Hindlimb muscle (tissue), 1 donor: ENCODE results near the gene MSRB1. TPM values are rescaled to one million over a fixed set of nuclear protein-coding genes. Genes with fewer than 3 reads are reported as not detected.
"Not testable (repeated sequence)": the region's sequence is repeated elsewhere in the genome, so short reads cannot be mapped to it uniquely, and the experiment has no call there.

Experiments used
- DNase-seq: peaks from one replicate; pipeline ENCODE4 v3.0.0-alpha.2; 2013
- polyA plus RNA-seq: library from polyadenylated mRNA; unstranded; fragments of 120-200 nt; gene quantifications from one replicate; pipeline ENCODE4 v1.2.1, GENCODE V29; 2013; ENCODE audit not compliant: insufficient read length

Gene MSRB1
- polyA plus RNA-seq, 1 donor, result 39.0 TPM

DNA sequence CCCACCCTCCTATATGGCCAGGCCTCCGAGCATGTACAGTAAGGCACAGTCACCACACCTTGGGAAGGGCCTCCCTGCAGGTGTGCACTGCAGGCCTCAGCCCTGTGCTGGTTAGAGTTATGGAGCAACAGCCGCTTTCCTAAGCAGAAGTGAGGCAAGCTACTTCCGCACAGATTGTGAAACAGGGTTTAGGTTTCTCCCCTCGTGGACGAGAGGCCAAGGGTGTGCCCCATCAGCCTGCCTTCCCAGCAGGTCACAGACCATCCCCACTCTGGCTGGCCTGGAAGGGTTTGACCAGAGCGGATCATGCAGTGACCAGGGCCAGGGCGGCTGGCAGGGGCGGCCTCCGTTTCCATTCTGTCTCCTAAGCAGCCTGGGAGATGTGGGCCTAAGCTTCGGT lies 4.7 kb downstream of the MSRB1 start:
- DNase-seq, result no peak

DNA sequence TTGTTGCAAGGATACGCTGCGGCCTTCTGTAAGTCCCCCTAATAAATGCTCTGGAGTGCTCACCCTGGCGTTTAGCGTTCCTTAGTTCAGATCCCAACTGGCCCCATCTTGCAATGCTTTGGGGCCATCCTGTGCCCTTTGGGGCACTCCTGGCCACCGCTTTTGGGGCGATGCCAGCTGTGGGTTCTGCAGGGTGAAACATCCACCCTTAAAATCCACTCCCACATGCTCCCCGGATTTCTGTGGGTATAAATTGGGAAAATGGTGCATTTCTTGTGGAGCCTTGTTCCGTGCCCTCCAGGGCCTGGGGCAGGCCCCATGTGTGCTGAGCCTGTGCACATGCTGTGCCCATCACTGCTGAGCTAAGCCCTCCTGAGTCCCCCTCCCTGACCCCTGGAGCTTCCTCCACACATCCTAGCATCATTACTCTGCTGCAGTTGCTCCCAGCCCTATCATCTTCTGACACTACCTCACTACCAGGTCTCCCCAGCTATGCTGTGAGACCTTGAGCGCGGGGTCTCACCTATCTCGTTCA lies 6.0 kb downstream of the MSRB1 start:
- DNase-seq, result no peak

DNA sequence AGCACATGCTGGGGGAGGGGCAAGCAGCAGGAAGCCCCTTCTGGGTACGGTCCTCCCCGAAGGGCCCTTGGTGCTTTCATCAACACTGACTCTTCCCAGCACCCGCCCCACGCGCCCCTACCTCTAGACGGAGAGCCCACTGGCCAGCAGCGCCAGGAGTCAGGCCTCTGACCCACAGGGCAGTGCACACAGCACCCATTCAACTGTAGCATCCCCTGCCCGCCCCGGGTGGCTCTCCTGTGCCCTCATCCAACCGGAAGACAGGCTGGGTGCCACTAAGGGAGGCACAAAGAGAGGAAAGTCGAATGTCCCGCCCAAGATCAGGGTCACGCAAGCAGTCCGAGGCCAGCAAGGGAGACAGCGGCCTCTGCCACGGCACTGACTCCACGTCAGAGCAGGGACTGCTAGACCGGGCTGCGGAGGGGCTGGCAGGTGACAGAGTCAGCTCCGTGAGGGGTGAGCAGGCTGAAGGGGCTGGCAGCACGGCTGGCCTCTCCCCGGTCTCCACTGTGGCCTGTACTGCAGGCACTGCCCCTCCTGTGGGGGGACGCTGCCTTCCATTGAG lies 9.8 kb downstream of the MSRB1 start:
- no peak for DNase-seq

DNA sequence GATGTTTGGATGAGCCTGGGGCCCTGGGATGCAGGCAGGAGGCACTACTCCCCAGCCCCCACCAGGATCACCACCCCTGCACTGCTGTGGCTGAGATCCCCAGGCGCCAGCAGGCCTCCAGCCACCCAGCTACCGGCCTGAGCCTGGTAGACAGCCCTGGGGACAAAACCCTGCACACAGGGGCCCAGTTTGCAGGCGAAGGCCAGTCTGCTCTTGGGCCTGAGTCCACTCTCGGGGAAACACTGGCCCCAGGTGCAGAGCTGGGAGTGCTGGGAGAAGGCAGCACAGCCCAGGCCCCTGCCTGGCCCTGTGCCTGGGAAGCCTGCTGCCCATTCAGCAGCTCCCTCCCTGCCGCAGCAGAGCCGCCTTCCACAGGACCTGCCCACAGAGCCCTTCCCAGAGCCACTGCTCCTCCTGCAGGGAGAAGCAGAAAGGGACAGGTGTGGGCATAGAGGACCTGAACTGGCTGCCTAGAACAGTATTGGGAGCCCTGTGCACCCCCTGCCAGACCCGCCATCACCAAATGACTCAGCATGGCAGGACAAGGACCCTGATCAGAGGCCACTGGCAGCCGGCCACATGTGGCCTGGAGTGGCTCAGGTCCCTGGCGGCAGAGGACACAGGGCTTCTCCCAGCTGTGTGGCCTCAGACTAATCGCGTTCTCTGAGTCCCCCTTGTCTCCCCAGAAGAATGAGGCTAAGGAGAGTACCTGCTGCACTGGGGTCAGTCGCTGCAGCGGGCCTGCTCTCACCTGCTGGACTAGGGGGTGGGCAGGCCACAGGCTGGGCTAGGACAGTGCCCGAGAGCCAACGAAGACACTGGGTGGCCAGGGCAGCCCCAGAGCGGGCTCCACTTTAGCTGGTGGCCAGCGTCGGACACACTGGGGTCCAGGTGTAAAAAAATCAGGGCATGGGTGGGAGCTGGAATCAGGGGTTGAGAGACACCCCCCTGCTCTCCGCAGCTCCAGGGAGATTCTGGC lies 10.7 kb downstream of the MSRB1 start:
- no peak for DNase-seq

DNA sequence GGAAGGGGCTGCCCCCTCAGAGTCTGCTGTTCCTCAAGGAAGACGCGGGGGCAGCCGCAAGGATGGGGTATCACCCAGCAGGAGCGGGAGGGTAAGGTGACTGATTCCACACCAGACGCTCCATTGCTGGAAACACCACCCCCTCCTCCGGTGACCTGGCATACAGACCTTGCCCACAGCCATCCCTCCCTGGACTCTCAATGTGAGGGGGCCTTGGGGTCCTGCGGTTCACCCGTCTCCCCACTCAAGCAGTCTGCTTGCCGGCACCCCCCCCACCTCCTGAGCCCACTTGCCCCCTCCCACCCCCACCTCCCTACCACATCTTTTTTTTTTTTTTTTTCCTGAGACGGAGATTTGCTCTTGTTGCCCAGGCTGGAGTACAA lies 12.7 kb downstream of the MSRB1 start:
- no peak for DNase-seq

DNA sequence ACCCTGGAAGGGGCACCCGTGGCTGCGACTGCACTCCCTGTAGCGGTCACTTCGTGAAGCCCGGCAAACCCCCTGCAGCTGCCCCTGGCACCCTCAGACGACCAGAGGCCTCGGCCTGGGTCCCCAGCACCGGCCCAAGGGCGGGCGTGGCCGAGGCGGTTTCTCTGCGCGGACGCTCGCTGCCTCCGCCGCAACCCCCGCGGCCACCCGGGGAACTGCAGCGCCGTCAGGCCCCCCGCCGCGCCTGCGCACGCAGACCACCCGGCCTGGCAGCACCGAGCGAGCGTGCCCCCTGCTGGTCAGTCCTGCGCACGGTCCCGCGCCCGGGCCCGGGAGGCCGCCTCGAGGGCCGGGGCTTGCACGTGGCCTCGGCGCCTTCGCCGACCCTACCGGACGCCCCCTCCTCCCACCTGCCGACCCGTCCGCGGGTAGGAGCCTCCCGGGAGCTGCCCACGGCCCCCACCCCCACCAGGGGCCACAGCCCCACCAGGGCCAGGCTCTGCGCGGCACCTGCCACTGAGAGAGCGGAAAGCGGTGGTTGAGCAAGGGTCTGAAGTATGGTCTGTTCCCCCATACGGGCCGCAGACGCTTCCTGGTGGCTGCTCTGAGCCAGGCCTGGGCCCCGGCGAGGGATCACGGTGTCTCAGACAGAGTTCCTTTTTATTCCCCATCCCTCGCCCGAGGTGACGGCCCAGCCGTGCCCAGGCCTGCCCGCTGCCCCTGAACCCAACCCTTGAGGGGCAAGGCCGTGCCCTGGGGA lies 13.2 kb downstream of the MSRB1 start:
- DNase-seq, result peak; percentile 90

DNA sequence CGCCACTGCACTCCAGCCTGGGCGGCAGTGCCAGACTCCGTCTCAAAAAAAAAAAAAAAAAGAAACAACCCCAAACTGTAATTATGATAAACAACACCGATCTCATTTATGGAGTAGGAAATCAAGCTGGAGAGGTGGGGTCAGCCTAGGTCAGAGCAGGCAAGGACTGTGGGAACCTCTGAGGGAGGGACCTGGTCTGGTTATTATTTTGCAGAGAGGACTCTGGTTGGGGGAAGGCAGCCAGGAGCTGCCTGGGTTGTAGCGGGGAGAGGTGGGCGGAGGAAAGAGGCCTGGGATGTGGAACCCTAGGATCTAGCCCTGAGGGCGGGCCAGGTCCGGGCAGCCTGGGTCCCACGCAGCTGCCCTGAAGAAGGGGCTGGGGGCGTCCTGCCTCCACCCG lies 13.9 kb downstream of the MSRB1 start:
- DNase-seq, result no peak

DNA sequence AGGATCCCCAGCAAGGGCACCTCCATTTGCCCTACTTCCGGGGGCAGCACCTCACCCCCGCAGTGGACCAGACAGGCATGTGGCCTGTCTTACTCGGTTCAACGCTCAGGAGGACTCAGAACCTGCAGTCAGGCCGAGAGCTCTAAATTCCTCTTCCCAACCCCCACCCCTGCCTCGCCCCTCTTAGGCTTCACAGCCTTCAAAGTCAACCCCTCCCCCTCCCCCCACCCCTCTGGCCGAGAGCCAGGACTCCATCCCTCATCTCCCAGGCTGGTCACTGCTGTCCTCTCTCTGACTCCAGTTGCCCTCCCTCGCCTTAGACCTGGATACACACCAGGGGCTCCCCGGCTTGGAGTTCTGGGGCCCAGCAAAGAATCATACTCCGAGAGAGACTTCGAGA lies 16.7 kb downstream of the MSRB1 start:
- no peak for DNase-seq

DNA sequence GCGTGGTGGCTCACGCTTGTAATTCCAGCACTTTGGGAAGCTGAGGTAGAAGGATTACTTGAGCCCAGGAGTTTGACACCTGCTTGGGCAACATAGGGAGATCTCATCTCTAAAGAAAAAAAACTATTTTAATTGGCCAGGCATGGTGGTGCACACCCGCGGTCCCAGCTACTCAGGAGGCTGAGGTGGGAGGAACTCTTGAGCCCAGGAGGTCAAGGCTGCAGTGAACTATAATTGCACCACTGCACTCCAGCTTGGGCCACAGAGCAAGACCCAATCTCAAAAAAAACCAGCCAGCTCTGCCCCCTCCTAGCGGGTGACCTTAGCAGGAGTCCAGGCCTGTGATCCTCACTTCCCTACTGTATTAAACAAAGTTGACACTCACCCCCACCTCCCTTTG lies 18.9 kb downstream of the MSRB1 start:
- no peak for DNase-seq

DNA sequence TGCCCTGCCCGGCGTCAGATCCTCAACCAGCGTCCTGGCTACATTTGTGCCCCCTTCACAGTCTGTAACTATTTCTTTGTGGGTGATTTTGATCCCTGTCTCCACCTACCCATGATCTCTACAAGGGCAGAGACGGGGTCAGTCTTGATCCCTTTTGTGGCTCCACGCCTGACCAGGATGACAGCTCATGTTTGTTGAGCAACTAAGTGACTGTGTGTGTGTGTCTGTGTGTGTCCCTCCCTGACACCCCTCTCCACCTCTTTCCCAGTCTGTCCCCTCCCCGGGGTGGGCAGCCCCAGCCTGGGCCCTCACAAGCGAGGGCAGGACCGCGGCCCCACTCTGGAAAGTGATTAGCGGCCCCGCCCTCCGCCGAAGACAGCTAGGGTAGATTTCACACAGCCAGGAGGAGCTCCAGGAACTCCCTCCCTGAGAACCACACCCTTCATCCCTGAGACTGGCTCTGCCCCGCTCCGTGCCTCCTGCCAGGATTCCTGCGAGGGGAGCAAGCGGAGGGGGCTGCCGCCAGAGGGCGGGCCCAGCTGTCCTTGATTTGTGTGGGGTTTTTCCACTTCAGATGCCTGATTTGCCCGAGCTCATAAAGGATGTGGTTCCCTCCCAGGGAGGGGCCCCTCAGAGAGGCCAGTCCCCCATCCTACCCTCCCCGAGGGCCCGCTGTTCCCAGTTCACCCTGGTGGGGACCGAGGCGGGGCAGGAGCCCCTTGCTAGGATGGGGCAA lies 19.5 kb downstream of the MSRB1 start:
- DNase-seq, result no peak

DNA sequence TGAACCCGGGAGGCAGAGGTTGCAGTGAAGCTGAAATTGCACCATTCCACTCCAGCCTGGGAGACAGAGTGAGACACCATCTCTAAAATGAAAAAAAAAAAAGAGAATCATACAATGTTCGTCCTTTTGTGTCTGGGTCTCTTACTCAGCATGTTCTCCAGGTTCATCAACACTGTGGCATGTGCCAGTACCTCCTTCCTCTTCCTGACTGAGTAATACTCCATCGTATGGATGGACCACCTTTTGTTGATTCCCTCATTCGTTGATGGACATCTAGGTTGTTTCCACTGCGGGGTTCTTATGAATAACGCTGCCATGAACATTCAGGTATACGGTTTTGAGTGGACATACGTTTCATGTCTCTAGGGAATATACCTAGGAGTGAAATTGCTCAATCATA lies 20.6 kb downstream of the MSRB1 start:
- no peak for DNase-seq

DNA sequence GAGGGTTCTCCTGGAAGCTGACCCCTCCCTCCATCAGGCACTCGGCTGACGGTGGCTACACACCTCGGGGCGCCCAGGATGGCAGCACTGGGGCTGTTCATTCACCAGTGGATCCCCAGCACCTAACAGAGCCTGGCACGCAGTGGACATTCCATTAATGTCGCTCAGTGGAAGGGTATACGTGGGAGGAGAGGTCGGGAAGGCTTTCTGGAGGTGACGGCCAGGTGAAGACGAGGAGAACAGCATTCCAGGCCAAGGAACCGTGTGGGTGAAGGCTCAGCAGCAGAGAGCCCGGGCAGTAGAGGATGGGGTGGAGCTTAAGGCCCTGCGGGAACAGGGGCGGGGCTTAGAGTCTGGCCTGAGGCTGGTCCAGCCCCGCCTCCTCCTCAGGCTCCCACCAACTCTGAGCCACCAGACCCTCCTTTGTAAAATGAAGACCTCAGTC lies 22.2 kb downstream of the MSRB1 start:
- no peak for DNase-seq

DNA sequence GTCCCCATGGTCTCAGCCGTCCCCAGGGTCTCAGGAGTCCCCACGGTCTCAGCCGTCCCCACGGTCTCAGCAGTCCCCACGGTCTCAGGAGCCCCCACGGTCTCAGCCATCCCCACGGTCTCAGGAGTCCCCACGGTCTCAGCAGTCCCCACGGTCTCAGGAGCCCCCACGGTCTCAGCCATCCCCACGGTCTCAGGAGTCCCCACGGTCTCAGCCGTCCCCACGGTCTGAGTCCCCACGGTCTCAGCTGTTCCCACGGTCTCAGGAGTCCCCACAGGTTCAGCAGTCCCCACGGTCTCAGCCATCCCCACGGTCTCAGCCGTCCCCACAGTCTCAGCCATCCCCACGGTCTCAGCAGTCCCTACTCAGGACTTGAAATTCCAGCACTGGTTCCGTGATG lies 22.9 kb downstream of the MSRB1 start:
- not testable (repeated sequence) for DNase-seq

DNA sequence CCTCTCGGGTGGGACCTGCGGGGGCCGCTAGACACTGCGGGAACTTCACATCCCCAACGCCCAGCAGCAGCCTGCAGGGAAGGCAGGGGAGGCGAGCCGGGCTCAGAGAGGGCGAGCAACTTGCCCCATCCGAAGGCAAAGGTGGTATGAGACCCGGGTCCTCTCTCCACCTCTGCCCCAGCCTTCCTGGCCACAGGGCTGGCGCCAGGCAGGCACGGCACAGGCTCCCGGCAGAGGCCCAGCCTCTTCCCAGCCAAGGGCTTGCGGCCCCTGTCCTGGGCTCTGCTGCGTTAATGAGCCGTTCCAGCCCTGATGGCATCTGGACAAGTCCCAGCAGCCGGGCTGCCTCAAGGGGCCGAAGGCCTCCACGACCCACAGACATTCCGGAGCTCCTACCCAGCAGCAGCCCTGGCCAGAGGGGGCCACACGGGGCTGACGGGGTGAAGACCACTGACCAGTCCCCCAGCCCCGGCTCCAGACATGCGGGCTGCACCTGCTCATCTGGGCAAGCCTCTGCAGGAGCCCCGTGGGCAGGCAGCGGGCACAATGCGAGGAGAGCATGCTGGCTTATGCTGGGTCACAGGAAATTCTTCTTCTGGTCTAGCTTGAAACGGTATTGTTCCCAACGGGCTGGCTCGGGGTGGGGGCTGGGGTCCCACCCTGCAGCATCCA lies 23.5 kb downstream of the MSRB1 start:
- no peak for DNase-seq

DNA sequence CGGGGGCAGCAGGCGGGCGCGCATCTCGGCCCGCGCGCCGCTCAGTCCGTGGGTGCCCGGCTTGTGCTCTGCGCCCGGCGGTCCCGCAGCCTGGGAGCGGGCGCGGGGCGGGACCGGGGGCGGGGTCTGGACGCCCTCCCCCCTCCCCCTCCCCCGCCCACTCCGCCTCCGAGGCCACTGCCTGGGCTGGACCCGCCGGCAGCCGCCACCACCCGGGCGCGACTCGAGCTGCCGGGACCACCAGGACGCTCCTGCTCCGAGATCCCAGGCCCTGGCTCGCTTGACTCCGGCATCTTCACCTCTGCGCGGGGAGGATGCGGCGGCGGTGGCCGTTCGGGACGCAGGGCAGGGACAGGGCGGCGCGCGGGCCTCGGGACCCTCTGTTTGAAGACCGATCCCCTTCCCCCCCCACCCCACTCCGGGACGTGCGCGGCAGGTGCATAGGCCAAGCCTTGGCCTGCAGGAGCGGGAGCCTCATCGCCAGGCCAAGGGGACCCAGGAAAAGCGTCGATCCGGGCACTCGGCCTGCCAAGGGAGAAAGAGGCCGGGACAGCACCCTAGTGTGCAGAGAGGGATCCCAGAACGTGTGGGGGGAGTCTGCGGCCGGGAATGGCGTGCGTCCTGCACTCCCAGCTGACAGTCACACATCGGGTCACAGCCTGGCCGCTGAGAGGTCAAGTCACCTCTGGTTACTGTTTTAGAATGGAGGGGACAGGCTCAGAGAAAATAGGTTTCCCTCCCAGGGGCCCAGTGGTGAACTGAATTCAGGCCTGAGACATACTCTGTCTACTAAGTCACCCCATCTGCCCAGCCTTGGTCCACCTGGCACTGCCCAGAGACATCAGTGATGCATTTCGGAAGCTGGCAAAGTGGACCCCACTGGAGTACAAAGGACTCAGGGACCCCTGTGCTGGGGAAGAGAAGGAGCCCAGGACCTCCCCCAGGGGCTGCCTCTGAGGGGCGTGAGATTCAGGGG lies 24.4 kb downstream of the MSRB1 start, which contains the start of gene HS3ST6:
Gene HS3ST6, minus strand, starts transcription at position 65 of the 976 bp plus-strand sequence. CDS start 92 bp downstream, outside the sequence.
- no peak for DNase-seq

DNA sequence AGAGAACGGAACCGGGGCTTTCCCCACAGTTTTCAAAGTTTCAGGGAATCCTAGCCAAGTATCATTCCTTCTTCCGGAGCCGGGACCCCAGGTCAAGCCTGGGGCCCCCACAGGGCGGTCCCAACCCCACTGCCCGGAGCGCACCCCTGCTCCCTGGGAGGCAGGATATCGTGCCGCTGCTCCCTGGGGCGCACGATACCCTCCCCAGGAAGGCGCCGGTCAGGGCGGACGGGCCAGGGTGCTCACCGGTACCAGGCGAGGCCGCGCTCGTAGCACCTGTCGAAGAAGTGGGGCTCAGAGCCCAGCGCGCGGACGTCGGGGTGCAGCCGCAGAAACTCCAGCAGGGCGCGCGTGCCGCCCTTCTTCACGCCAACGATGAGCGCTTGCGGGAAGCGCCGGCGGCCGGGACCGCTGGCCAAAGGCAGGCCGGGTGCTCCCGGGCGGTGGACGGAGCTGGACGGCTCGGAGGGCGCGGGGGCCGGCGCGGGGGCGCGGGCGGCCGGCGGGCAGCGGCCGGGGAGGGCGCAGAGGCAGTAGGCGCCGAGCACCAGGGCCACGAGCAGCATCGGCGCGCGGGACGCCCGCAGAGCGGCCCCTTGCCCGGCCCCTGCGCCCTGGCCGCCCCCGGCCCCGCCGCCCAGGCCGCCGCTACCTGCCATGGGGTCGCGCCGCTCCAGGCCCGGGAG lies 25.2 kb downstream of the MSRB1 start:
- DNase-seq, result no peak

DNA sequence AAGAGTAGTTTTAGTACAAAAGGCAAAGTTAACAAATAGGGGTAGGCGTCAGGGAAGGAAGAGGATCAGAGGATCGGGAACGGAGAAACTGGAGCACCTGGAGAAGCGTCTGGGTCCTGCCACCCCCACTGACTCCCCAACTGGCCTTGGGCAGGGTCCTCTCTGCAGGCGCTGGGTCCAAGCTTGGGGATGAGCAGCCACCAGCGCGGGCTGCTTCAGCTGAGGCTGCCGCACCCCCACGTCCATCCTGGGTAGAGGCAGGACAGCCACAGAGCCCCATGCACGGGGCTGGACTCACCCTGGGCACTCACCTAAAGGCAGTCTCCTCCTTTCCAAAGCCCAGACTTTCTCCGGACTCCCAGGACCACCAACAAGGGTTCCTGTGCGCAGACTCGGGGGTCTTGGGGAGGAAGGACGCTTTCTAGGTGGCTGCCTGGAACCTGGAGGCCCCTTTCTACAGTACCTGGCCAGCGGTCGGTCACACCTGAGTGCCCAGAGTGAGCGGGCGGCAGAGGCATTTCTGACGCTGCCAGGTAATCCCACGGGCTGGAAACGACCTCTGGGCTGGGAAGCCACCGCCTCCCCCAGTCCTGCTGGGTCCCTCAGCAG lies 25.8 kb downstream of the MSRB1 start:
- no peak for DNase-seq

DNA sequence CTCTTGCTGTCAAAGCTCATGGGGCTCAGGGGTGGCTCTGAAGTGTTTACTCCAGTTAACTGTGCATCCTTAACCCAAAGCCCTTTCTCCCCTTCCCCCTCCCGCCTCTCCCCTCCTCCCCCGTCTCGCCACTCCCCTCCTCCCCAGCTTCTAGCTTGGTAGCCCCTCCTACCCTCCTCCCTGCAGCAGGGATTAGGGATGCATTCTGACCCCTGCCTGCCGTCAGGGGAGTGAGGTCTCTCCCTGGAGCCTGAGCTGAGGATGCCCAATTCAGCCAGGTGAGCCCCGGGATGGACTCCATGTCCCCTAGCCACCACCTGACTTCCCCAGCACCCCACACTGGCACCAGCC lies 26.4 kb downstream of the MSRB1 start:
- no peak for DNase-seq
